Fibroblast of the aortic adventitia (primary cell): ENCODE measurements around the gene MSANTD1. TPM values are rescaled to one million over a fixed set of nuclear protein-coding genes. Genes with fewer than 3 reads are reported as not detected.

ENCODE experiments used
- DNase-seq: peaks from one replicate; pipeline ENCODE4 v3.0.0-alpha.2; 2010; ENCODE audit warnings: low read depth
- H3K4me3 ChIP-seq: 2 replicates; pipeline ENCODE4 v1.5.1; 2011; ENCODE audit warnings: low read depth, mild to moderate bottlenecking, control low read depth, low read length, moderate library complexity
- CTCF ChIP-seq: IDR thresholded peaks from 2 replicates; pipeline ENCODE4 v1.5.1; 2011; ENCODE audit warnings: mild to moderate bottlenecking, low read length, control low read depth, inconsistent platforms; ENCODE audit not compliant: insufficient read depth
- total RNA-seq: library from RNA; depleted of rRNA; stranded (reverse); fragments of >200 nt; gene quantifications from 2 replicates; pipeline ENCODE4 v1.2.3, GENCODE V29; 2012; ENCODE audit warnings: low replicate concordance

The MSANTD1 gene
- total RNA-seq, 1 donor = 0.63 TPM

DNA sequence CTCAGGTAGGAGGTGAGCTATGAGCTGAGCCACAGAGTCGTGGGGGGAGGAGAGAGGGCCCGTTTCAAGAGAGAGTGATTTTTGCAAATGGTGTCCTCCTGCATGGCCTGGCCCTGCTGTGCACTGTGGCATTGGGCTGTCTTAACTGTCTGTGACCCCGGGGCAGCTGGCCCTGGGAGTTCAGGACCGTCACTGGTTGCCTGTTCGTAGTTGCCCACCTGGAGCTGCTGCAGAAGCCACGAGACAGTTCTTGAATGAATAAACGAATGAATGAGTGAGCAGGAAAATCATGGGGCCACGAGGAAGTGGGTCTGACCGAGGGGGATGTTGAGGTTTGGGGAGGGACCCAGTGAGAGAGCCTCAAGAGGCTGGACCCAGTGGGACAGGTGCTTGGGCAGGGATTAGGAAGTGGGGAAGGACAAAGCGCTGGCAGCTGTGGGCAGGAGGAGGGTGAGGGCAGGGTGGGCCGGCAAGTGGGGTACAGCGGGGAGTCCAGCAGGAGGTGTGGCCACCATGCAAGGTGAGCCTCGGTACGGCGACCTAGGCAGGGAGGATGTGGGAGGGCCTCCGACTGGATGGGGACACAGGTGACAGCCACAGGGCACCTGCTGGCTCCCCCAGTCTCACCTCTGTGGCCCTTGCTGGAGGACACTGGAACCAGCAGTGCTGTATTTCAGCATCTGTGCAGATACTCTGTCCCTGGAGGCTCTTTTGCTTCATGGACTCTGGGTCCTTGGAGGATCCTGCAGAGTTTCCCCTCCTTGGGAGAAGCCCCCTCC lies 54.0 kb downstream of the MSANTD1 start:
- no peak overlapping the region for H3K4me3 ChIP-seq
- no peak for DNase-seq
- TF ChIP-seq CTCF = no peak

DNA sequence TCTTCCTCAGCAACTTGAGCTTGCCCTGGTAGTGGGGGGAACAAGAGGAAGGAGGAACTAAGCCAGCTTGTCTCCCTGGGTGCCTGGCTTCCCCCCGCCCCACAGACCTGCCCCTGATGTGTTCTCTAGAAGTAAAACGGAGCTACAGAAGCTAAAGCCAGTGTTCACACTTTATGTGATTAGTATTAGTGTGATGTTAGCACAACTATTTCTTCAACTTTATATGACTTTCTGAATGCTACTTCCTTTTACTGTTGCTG lies 54.5 kb downstream of the MSANTD1 start:
- TF ChIP-seq CTCF = no peak
- H3K4me3 ChIP-seq = no peak overlapping the region
- no peak for DNase-seq

- DNase-seq = no peak
- H3K4me3 ChIP-seq = no peak overlapping the region
- TF ChIP-seq CTCF = no peak
These were observed 55.2 kb downstream of the MSANTD1 start for GRCh38 chr4:3303923-3304710.

DNA sequence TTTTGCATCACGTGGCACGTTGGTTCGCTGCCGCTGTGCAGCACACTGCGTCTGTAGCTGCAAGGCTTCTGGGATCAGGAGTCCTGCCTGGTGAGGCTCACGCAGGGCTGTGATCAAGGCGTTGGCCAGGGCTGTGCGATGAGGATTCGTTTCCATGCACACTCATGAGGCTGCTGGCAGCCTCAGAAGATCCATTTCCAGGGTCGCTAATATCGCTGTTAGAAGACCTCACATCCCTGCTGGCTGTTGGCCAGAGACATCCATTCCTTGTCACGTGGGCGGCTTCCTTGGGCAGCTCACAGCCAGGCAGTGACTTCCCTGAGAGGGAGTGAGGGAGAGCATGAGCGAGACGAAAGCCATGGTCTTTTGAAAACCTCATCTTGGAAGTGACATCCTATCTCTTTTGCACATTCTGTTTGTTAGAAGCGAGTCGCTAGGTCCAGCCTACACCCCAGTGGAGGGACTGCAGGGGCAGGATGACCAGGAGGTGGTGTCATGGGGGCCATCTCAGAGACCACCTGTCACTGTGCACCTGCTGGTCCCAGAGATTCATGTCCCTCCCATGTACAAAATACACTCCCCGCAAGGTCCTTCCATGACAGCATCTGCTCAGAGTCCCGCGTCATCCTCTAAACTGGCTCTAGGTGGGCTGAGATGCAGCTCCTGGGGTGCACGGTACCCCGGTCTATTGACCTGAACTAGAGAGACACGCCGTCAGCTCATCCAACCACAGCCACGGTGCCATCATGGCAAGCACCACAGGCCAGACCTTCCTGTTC lies 56.1 kb downstream of the MSANTD1 start:
- peak; percentile 61 for DNase-seq
- peak overlapping the region; percentile 25 for H3K4me3 ChIP-seq
- no peak for TF ChIP-seq CTCF

- no peak for TF ChIP-seq CTCF
- DNase-seq = no peak
- no peak overlapping the region for H3K4me3 ChIP-seq
These were observed 56.8 kb downstream of the MSANTD1 start for GRCh38 chr4:3305610-3306371.

Other genes with a start within 250 kb of the MSANTD1 start
- gene HTT-AS, start 174.6 kb upstream of the MSANTD1 start, total RNA-seq = not detected in 2 replicates
- 33.2 and 49.9 TPM in 2 replicates for gene HTT, start 174.5 kb upstream of the MSANTD1 start, total RNA-seq
- gene RGS12, start 43.9 kb downstream of the MSANTD1 start, total RNA-seq = 15.1 and 36.7 TPM in 2 replicates
- not detected in 2 replicates for gene HGFAC, start 192.8 kb downstream of the MSANTD1 start, total RNA-seq
- not detected in 2 replicates for gene DOK7, start 214.1 kb downstream of the MSANTD1 start, total RNA-seq